Measurements from ENCODE around the gene SGCD. TPM values are rescaled to one million over a fixed set of nuclear protein-coding genes. Genes with fewer than 3 reads are reported as not detected.

Gene SGCD
- total RNA-seq, 4 donors from 2014 or later, result 1.1 to 8.2 (median 4.4) TPM

DNA sequence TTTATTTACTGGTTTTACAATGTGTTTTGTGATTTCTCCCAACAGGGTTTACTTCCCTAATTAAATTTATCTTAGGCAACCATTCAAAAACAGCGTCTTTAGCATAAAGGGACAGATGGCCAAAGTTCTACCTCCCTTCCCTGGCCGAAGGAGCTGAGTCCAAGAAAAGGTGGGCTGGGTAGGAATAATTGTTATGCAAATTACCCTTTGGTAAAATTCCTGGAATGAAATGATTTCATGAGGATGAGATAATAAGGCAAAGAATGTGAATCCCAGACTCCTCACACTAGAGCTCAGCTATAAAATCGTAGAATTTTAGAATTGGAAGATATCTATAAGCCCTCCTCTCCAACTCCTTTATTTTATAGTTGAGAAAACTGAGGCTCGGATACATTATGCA, 119.6 kb downstream of the SGCD start:
- ATAC-seq (ENCODE audit: low FRiP score), result no peak
- DNase-seq (ENCODE audit: low spot score), result no peak
- TF ChIP-seq, protein P1, sequence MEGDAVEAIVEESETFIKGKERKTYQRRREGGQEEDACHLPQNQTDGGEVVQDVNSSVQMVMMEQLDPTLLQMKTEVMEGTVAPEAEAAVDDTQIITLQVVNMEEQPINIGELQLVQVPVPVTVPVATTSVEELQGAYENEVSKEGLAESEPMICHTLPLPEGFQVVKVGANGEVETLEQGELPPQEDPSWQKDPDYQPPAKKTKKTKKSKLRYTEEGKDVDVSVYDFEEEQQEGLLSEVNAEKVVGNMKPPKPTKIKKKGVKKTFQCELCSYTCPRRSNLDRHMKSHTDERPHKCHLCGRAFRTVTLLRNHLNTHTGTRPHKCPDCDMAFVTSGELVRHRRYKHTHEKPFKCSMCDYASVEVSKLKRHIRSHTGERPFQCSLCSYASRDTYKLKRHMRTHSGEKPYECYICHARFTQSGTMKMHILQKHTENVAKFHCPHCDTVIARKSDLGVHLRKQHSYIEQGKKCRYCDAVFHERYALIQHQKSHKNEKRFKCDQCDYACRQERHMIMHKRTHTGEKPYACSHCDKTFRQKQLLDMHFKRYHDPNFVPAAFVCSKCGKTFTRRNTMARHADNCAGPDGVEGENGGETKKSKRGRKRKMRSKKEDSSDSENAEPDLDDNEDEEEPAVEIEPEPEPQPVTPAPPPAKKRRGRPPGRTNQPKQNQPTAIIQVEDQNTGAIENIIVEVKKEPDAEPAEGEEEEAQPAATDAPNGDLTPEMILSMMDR (IDR thresholded peaks at IDR 0.05), result no peak

DNA sequence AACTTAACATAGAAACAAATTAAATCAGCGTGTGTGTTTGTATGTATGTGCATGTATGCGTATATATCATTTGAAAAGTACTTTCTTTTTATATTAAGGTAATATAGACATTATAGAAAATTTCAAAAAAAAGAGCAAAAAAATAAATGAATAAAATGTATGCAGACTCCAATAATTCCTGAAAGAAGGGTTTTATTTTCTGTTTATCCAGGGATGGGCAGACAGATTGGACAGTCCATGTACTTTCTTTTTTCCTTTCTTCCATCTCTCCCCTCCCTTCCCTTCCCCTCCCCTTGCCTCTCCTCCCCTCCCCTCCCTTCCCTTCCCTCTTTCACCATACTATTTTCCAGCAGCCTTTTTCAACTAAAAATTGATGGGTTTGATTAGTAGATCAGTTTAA, 123.8 kb downstream of the SGCD start:
- ATAC-seq (ENCODE audit: low FRiP score) (no peak), DNase-seq (ENCODE audit: low spot score) (no peak)
- TF ChIP-seq, protein P1 (IDR thresholded peaks at IDR 0.05), result no peak

DNA sequence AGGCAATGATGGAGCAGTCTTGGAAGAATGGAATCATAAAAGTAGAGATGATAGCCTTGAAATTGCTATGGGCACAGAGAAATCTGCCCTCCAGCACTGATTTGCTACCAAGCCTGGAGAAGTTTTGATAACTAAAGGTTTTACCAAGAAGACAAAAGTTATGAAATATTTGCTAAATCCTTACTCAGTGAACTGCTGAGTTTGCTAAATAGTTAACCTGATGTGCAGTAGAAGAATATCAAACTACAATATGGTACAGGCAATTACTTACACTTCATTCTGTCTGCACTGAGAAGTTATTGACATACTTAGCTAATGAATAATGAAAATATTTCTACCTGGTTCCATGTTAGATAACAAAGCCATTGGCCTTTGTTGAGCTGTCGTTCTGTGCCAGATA, 124.5 kb downstream of the SGCD start:
- ATAC-seq (ENCODE audit: low FRiP score) (no peak), DNase-seq (ENCODE audit: low spot score) (no peak)
- TF ChIP-seq, protein P1 (IDR thresholded peaks at IDR 0.05), result no peak

DNA sequence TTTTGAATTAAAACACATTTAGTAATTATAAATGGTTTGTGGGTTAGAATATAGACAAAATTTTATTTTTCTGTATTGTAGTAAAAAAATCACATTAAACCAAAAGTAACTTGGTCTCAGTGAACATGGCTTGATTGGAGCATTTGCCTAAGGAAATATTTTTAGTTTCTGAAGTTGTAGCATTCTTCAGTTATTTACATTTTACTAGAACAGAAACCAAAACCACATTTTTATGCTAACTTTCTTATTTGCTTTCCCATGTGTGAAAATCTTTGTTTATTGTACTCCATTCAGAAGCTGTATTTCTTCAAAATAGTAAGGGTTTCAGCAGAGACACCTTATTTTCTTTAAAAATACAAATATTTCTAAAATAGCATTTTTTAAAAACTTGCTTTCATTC, 129.9 kb downstream of the SGCD start:
- DNase-seq (ENCODE audit: low spot score) (no peak), ATAC-seq (ENCODE audit: low FRiP score) (no peak)
- TF ChIP-seq, protein P1 (IDR thresholded peaks at IDR 0.05), result no peak

DNA sequence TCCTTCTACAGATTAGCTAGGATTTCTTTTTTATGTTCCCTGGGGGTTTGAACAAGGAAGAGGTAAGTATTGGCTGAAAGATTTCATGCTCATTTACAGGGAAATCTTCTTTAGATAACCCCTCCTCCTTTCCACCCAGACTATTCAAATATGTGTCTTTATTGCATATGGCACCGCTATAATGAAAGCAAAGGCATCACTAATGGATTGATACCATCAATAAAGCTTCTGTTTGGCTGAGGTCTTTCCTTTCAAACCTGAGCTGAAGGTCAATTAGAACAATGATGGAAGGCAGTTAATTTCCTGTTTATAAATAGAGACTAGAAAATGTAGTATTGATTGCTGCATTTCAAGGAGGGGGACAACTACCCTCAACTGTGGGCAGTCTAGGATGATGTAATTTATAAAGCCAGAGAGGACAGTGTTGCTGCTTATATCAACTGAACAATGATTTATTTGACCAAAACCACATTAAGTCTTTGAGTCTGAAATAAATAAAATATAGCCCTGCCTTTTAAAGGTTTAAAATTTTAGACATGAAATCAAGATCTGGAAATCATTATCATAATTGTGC, 132.9 kb downstream of the SGCD start:
- ATAC-seq (ENCODE audit: low FRiP score), result no peak
- no peak for DNase-seq (ENCODE audit: low spot score)
- TF ChIP-seq, protein P1 (IDR thresholded peaks at IDR 0.05), result no peak

DNA sequence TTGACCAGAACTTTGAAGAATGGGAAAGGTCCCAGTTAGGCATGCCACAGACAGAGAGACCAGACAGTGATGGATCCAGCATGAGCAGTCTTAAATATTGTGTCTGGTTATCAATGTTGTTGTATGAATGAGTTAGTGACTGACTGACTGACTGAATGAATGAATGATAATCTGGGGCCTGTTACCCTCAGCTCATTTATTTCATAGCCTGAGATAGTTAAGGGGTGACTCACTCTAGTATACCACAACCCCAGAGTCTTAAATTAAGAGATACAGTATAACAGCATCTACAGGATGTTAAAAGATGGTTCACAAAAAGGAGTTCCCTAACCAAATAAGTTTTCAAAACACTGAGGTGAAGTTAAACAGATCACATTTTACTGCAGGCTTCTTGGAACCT, 133.5 kb downstream of the SGCD start:
- ATAC-seq (ENCODE audit: low FRiP score), result no peak
- TF ChIP-seq, protein P1 (IDR thresholded peaks at IDR 0.05), result no peak

DNA sequence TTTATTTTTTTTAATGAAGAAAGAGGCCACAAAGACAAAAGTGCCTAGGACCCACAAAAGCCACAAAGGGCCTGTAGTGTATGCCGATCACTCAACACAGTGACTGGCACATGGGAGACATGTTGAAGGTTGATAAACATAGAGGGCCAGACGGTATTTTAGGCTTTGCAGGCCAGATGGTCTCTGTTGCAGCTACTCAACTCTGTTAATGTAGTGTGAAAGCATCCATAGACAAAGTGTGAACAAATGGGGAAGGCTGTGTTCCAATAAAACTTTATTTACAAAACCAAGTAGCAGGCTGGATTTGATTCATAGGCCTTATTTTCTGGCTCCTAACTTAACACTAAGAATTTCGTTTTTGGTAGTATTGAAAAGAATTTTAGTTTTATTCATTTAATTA, 139.9 kb downstream of the SGCD start:
- no peak for ATAC-seq (ENCODE audit: low FRiP score)
- TF ChIP-seq, protein P1 (IDR thresholded peaks at IDR 0.05), result no peak

More for the DNA sequence above, 133.5 kb downstream of the SGCD start:
- DNase-seq (ENCODE audit: low spot score), result no peak

More for the DNA sequence above, 139.9 kb downstream of the SGCD start:
- no peak for DNase-seq (ENCODE audit: low spot score)
